CD14-positive monocyte (primary cell): Measurements from ENCODE around the gene PTH2R. TPM values are rescaled to one million over a fixed set of nuclear protein-coding genes. Genes with fewer than 3 reads are reported as not detected.
"Not testable (repeated sequence)": the region's sequence is repeated elsewhere in the genome, so short reads cannot be mapped to it uniquely, and the experiment has no call there.

Experiments
- DNase-seq, 3 donors: peaks; one replicate each; pipeline ENCODE4 v3.0.0-alpha.2; 2011 to 2022
- H2AFZ ChIP-seq: 2 replicates; pipeline ENCODE4 v1.6.0; 2012; ENCODE audit warnings: mild to moderate bottlenecking, low read depth, low read length, inconsistent platforms; ENCODE audit not compliant: insufficient read depth, poor library complexity, severe bottlenecking
- H3K27ac ChIP-seq, 2 donors: 1 replicate in 1 of 2; 2 replicates in 1 of 2; pipeline ENCODE4 v1.5.1; 2012 to 2013; ENCODE audit warnings: low read length in 2 of 2, control low read depth in 1 of 2, inconsistent platforms in 1 of 2, low read depth in 1 of 2, mild to moderate bottlenecking in 1 of 2
- H3K27me3 ChIP-seq, 2 donors: one replicate each; pipeline versions ENCODE4 v1.6.0 to v1.6.1; 2011 to 2013; ENCODE audit warnings: low read length in 2 of 2; ENCODE audit not compliant: control insufficient read depth in 2 of 2, insufficient read depth in 2 of 2
- H3K36me3 ChIP-seq, 2 donors: replicated peaks in 1 of 2; 1 replicate in 1 of 2; 2 replicates in 1 of 2; pipeline versions ENCODE4 v1.5.1 to v1.6.1; 2012 to 2013; ENCODE audit warnings: low read length in 2 of 2, control low read depth in 1 of 2, inconsistent platforms in 1 of 2, mild to moderate bottlenecking in 1 of 2; ENCODE audit not compliant: insufficient read depth in 2 of 2, control insufficient read depth in 1 of 2
- H3K4me1 ChIP-seq, 2 donors: 1 replicate in 1 of 2; 2 replicates in 1 of 2; pipeline versions ENCODE4 v1.5.1 to v1.6.1; 2012 to 2013; ENCODE audit warnings: low read length in 2 of 2, control low read depth in 1 of 2, inconsistent platforms in 1 of 2, mild to moderate bottlenecking in 1 of 2, moderate library complexity in 1 of 2; ENCODE audit not compliant: insufficient read depth in 2 of 2, control insufficient read depth in 1 of 2
- H3K4me2 ChIP-seq: replicated peaks from 2 replicates; pipeline ENCODE3; 2012; ENCODE audit warnings: low read length, moderate library complexity, mild to moderate bottlenecking; ENCODE audit not compliant: poor library complexity, severe bottlenecking; ENCODE audit errors: extremely low read depth
- H3K4me3 ChIP-seq, 3 experiments: fragments of 200-600 bp in 1 of 3; sonication (generic) in 1 of 3; replicated peaks in 1 of 3; 1 replicate in 2 of 3; 2 replicates in 1 of 3; pipeline ENCODE4 v1.5.1; 2011 to 2013; ENCODE audit warnings: low read length in 3 of 3, mild to moderate bottlenecking in 3 of 3, control low read depth in 2 of 3, low read depth in 2 of 3, inconsistent platforms in 1 of 3, moderate library complexity in 1 of 3
- H3K79me2 ChIP-seq: 2 replicates; pipeline ENCODE4 v1.6.0; 2012; ENCODE audit warnings: mild to moderate bottlenecking, control low read depth, inconsistent platforms, low read length, moderate library complexity; ENCODE audit not compliant: insufficient read depth
- H3K9ac ChIP-seq: 2 replicates; pipeline ENCODE4 v1.6.0; 2017; ENCODE audit warnings: low read length, mild to moderate bottlenecking; ENCODE audit not compliant: insufficient read depth, poor library complexity, severe bottlenecking
- H3K9me3 ChIP-seq, 2 donors: replicated peaks in 1 of 2; 1 replicate in 1 of 2; 2 replicates in 1 of 2; pipeline versions ENCODE4 v1.5.1 to v1.6.1; 2012 to 2013; ENCODE audit warnings: low read length in 2 of 2, control low read depth in 1 of 2; ENCODE audit not compliant: control insufficient read depth in 1 of 2, insufficient read depth in 1 of 2
- H4K20me1 ChIP-seq: 2 replicates; pipeline ENCODE4 v1.6.0; 2012; ENCODE audit warnings: mild to moderate bottlenecking, low read length, control low read depth, moderate library complexity; ENCODE audit not compliant: insufficient read depth
- H3K27ac Mint-ChIP-seq, 7 donors: one replicate each; pipeline ENCODE4 v1.8.0; 2020; ENCODE audit warnings: mild to moderate bottlenecking in 7 of 7, mixed read lengths in 7 of 7, moderate library complexity in 6 of 7, inconsistent platforms in 2 of 7
- H3K27me3 Mint-ChIP-seq, 3 donors: one replicate each; pipeline ENCODE4 v1.8.0; 2021 to 2022; ENCODE audit warnings: low read depth in 3 of 3, mild to moderate bottlenecking in 3 of 3, mixed read lengths in 3 of 3, moderate library complexity in 3 of 3, inconsistent platforms in 1 of 3
- H3K36me3 Mint-ChIP-seq, 2 donors: one replicate each; pipeline ENCODE4 v1.8.0; 2020; ENCODE audit warnings: mixed read lengths in 2 of 2, inconsistent platforms in 1 of 2, mild to moderate bottlenecking in 1 of 2
- H3K4me1 Mint-ChIP-seq: one replicate; pipeline ENCODE4 v1.8.0; 2020; ENCODE audit warnings: mild to moderate bottlenecking, mixed read lengths
- H3K4me3 Mint-ChIP-seq, 2 donors: one replicate each; pipeline ENCODE4 v1.8.0; 2020; ENCODE audit warnings: mild to moderate bottlenecking in 2 of 2, mixed read lengths in 2 of 2, moderate library complexity in 1 of 2
- H3K9me3 Mint-ChIP-seq, 7 donors: one replicate each; pipeline ENCODE4 v1.8.0; 2020 to 2022; ENCODE audit warnings: mixed read lengths in 7 of 7, mild to moderate bottlenecking in 6 of 7, moderate library complexity in 6 of 7, inconsistent platforms in 2 of 7
- CTCF ChIP-seq: fragments of 200-600 bp; IDR thresholded peaks from one replicate; pipeline ENCODE4 v1.8.0; 2022; ENCODE audit warnings: antibody characterized with exemption, mild to moderate bottlenecking
- WGBS: methylation state at CpG from one replicate; pipeline ENCODE4 v1.1.5; 2013; ENCODE audit warnings: missing lambda C conversion rate; ENCODE audit not compliant: insufficient coverage; 5-methylcytosine and 5-hydroxymethylcytosine counted together
- intact Hi-C, 2 donors: fragments of 100-400 bp; cut with micrococcal nuclease; formaldehyde crosslinking; loops; one replicate each; pipeline versions ENCODE4 v1.15.0 to v1.15.1; 2023
- polyA plus RNA-seq, 3 donors: library from polyadenylated mRNA; depleted of rRNA in 1 of 3; unstranded in 2 of 3; stranded (reverse) in 1 of 3; fragments of 300-500 nt in 2 of 3; fragments of >200 nt in 1 of 3; fragmentation: Illumina TruSeq in 2 of 3; gene quantifications; 1 replicate in 2 of 3; 2 replicates in 1 of 3; pipeline ENCODE4 v1.2.3, GENCODE V29; 2012 to 2021

PTH2R gene
- polyA plus RNA-seq, 3 donors: 0.07 to 0.12 (median 0.11) TPM

- peaks cover 0 to 2% (median 0%) of the 10 kb centered on the region in 3 donors for H3K27me3 Mint-ChIP-seq
- Histone ChIP-seq H3K27ac (no peak overlapping the region), H3K4me3 (no peak overlapping the region), H3K27me3 (no peaks in the 10 kb centered on the region), H4K20me1 (no peaks in the 10 kb centered on the region), H3K9ac (no peak overlapping the region), H3K4me1 (no peaks in the 10 kb centered on the region), H3K36me3 (no peaks in the 10 kb centered on the region), H3K4me2 (no peak overlapping the region), H2AFZ (no peak overlapping the region), H3K79me2 (no peaks in the 10 kb centered on the region), H3K9me3 (peaks cover 0 to 4% of the 10 kb centered on the region in 2 donors)
- DNase-seq: no peak
- peaks cover 4 to 14% (median 6%) of the 10 kb centered on the region in 7 donors for H3K9me3 Mint-ChIP-seq
- intact Hi-C loops: no loop called here
- H3K27ac Mint-ChIP-seq: no peak overlapping the region
- no peaks in the 10 kb centered on the region for H3K4me1 Mint-ChIP-seq
- no peaks in the 10 kb centered on the region for H3K36me3 Mint-ChIP-seq
- no peak overlapping the region for H3K4me3 Mint-ChIP-seq
- WGBS: no CpG with 5 or more reads among the region's 1 CpG
- TF ChIP-seq CTCF: no peak
Measured at GRCh38 chr2:208511573-208511972, 105.0 kb downstream of the PTH2R start.

- Mint-ChIP-seq H3K36me3 (no peaks in the 10 kb centered on the region), H3K9me3 (peaks cover 0 to 15% (median 8%) of the 10 kb centered on the region in 7 donors), H3K27me3 (peaks cover 0 to 1% (median 0%) of the 10 kb centered on the region in 3 donors), H3K4me1 (no peaks in the 10 kb centered on the region), H3K27ac (no peak overlapping the region), H3K4me3 (no peak overlapping the region)
- DNase-seq: no peak
- Histone ChIP-seq H3K4me3 (no peak overlapping the region), H3K79me2 (no peaks in the 10 kb centered on the region), H3K4me1 (no peaks in the 10 kb centered on the region), H3K27me3 (no peaks in the 10 kb centered on the region), H3K27ac (no peak overlapping the region), H3K36me3 (no peaks in the 10 kb centered on the region), H3K9me3 (peaks cover 0 to 4% of the 10 kb centered on the region in 2 donors), H4K20me1 (no peaks in the 10 kb centered on the region), H2AFZ (no peak overlapping the region), H3K4me2 (no peak overlapping the region), H3K9ac (no peak overlapping the region)
- intact Hi-C loops: no loop called here
- TF ChIP-seq CTCF: no peak
- no CpG with 5 or more reads among the region's 1 CpG for WGBS
Measured at GRCh38 chr2:208515099-208515498, 108.5 kb downstream of the PTH2R start.

GRCh38 chr2:208523069-208523468, 116.5 kb downstream of the PTH2R start:
- H4K20me1 ChIP-seq, H3K27ac ChIP-seq, H3K4me1 Mint-ChIP-seq, DNase-seq, H3K36me3 ChIP-seq, H3K27me3 Mint-ChIP-seq, H3K4me1 ChIP-seq, H3K9me3 ChIP-seq, H3K79me2 ChIP-seq, H3K36me3 Mint-ChIP-seq, H3K27me3 ChIP-seq, H3K27ac Mint-ChIP-seq, H2AFZ ChIP-seq, H3K4me3 ChIP-seq, H3K9ac ChIP-seq, intact Hi-C loops, H3K4me3 Mint-ChIP-seq, H3K4me2 ChIP-seq: not testable (repeated sequence)
- peaks cover 2 to 19% (median 14%) of the 10 kb centered on the region in 7 donors for H3K9me3 Mint-ChIP-seq
